NCI-H2171 treated with DMSO at 0.1 percent for 48 hours (cell line): ENCODE results near the gene GLYAT.
"Not testable (repeated sequence)": the region's sequence is repeated elsewhere in the genome, so short reads cannot be mapped to it uniquely, and the experiment has no call there.

Experiments used
- DNase-seq: peaks from one replicate; lab custom pipeline; 2025; lab: John Stamatoyannopoulos, UW

The GLYAT gene

DNA sequence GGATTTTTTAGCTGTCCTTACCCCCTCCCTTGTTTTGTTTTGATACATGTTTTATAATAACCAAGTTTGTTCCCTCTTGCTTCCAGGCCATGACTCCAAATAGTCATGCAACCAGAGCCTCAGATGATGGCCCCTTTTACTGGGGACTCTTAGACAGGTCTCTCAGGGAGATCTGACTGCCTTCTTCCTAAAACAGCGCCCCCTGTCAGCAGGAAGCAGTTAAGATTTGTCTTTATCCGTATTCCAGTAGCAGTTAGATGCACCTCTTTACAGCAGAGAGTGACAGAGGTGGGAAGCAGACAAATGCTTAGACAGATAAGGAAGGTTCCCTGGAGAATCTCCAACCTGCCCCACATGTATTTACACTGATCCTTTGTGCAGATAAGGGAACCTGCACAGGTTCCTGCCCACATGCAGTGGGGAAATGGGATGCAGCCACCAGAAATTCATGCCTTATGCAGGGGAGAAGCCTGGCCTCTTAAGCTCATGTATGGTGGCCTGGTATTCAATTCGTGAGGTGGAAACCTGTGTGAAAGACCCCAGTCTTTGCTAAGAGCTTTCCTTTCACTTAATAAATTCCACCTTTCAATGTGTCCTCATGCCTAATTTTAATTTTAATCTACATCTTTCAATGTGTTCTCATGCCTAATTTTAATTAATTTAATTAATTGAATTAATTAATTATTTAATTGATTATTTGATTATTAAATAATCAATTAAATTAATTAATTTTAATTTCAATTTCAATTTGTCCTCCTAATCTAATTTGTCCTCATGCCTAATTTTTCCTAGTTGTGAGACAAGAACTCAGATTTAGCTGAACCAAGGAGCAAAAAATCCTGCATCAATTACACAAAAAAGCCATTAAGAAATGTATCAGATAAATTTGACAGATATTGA is 11.5 kb upstream of the GLYAT start:
- no peak for DNase-seq

DNA sequence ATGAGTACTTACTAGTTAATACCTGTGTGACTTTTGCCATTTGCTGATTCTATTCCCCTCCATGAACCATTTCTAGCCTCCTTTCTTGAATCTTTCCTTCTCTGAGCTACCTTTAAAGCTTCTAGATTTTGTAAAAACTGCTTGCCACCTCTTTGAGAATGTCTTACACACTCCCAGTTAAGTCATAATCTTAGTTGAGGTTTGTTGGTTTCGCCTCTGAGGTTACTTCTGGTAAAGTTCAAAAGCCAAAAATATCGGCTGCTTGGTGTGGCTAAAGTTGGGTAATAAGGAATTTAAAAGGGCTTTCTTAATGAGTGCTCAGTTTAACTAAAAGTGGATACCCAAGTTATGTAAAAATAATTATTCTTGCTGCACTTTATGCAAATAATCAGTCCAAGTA is 10.4 kb upstream of the GLYAT start:
- no peak for DNase-seq

DNA sequence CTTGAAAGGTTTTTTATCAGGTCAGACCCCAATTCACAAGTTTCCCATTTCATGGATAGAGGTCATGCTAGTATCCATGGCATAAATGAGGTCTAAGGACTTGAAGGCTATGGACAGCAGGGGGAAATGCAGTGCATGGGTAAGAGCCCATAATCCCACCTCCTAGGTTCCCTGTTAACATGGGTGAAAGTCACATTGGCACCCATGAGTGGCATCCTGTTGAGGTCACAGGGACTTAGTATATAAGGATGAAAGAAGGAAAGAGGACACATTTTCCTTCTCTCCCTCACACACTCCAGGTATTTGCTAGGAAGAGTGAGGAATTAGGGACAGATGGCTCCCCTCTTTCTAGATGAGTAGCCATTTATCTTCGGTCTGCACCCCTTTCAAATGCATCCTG is 9.4 kb upstream of the GLYAT start:
- DNase-seq = no peak

DNA sequence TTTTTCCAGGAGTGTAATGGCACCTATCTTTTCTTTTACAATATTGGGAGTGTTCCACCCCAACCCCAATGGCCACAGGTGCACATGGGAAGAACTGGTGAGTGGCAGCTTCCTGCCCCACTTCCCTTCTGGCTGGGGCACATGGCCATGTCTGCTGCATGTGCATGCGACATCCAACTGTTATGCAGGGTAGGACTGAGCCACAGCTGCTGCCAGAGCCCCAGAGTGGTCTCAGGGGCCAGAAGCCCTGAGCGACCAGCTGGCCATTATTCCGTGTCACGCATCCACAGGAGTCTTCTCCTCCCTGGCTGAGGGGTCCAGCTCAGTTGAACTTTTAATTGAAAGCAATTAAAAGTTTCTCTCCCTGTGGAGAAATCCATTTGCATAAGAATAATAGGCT is 8.7 kb upstream of the GLYAT start:
- DNase-seq = no peak

DNA sequence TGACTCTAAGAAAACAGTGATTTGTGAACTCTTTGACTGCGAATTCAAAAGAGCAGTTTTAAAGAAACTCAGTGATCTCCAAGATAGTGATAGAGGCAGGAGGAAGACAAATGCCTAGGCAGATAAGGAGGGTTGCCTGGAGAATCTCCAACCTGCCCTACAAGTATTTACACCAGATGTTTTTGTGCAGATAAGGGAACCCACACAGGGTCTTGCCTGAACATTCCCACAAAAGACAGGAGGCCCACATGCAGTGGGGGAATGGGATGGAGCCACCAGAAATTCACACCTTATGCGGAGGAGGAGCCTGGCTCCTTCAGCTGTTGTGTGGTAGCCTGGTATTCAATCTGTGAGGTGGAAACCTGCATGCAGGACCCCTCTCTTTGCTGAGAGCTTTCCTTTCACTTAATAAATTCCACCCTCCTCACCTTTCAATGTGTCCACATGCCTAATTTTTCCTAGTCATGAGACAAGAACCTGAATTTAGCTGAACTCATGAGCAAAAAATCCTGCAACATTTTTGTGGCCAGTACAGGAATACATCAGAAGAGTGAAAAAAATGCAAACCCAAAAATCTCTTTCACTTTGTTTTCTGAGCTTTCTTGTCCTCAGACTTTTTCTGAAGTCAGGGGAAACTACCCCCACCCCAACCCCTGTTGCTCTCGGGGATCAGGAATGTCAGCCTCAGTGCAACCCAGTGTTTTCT is 8.1 kb upstream of the GLYAT start:
- DNase-seq = no peak

DNA sequence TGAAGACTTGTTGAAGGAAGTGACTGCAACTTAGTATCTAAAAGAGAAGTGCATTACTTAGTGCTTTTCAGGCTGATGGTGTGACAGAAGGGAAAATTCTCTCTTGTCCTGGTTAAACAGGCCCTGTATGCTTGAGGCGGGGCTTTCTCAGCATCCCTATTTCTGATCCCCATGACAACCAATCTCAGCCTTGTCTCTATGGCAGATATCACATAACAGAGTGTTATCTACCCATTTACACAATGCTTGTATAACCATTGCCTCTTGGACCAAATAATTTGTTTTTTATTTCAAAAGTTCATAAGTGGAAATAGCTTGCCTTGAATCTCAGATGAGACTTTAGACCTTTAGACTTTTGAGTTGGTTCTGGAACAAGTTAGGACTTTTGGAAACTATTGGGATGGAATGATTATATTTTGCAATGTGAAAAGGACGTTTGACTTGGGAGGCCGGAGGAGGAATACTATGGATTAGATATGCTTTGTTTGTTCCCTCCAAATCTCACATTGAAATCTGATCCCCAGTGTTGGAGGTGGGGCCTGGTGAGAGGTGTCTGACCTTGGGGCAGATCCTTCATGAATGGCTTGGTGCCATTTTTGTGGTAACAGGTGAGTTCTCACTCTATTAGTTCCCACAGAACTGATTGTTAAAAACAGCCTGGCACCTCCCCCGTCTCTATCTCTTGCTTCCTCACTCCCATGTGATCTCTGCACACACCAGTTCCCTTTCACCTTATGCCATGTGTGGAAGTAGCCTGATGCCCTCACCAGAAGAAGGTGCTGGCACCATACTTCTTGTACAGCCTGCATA is 3.1 kb upstream of the GLYAT start:
- no peak for DNase-seq

DNA sequence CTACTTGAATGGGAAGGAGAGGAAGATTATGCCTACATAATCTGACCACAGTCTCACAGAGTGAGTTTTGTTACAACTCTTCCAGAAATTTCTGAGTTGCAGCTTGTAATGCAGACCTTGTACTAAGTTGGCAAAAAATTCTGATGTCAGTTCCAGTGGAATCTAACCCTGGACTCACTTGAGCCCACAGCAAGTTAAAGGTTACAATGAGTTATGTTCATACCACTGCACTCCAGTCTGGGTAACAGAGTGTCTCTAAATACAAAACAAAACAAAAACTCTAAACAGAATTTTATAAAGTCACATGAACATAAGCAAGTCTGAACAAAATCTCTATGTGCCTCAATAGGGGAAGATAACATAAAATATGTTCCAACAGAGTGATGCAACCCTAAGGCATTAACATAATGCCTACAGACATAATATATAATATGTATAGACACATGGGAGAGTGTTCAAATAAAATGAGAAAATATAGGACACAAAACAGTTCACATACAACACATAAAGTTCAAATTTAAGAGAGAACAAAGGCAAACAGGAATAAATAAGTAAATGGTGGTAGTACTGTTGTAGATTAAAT is 1.1 kb downstream of the GLYAT start:
- DNase-seq = no peak

DNA sequence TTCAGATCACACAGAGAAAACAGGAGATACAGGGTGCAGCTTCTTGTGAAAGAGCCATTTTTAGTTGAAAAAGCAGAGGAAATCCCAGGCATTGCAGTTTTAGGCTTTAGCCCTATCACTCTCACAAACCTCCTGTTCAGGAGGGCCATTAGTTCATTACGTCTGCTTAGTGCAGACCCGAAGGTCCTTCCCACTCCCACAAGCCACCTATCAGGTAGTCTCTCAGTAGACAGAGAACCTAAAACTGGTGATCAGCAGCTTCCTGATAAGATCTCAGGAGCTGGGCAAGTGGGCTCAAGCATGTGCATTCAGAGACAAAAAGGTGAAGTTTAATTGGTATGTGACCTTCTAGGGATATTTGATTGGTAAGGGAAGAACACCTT is 4.3 kb downstream of the GLYAT start:
- no peak for DNase-seq

DNA sequence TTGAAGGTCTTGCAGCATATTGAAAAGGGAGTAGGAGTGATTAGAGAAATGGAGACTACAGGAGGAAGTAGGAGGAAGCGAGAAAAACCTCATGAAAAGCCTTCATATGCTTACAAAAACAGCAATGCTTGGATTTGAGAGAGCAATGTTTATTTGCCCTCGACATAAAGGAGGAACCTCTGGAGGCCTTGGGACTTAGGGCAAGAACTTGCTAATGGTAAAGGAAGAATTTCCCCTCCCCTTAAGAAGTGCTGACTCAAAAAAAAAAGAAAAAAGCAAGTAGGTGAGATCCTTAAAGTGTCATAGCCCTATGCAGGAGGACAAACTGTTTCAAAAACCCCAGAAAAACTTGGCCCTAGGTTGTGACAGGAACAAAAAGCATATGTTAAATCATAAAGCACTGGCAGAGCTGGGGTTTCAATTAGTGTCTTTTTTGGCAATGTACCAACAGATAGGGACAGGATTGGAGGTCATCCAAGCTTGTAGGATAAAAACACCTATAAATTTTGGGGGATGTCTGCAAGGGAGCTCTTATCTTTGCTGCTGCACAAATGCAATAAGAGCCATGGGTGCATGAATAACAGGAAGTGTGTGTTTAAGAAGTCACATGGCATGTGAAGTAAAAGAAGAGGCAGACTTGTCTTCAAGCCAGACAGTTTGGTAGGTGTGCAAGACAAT is 4.9 kb downstream of the GLYAT start:
- DNase-seq = no peak

DNA sequence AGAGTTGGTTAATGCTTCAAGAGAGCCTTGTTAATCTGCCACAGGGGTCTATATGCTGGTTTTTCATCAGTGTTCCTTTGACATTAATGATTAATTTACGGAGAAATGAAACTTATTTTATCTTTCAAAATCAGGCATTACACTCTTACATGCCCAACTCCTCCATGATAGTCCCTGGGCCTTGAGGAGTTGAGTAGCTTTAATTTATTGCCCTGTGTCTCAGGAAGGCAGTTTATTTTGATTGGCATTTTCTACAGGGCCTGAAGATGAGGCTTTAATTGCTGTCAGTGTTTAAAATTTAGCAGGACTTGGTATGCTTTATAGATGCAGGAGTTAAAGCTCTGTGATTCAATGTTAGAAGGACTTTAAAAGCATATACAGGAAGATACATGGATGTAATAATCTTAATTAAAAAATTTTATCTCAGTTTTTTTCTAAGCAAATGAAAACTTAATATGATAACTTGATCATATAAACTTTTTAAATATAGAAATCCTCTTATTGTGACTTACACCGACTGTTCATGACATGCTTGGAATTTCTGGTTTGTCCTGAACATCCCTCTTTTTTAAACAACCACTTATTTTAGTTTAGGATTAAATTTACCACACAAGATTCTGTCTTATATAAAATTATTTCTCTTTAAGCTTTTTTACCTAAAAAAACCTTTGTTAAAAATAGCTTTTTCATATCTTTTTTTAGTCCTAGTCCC is 12.2 kb downstream of the GLYAT start:
- no peak for DNase-seq

DNA sequence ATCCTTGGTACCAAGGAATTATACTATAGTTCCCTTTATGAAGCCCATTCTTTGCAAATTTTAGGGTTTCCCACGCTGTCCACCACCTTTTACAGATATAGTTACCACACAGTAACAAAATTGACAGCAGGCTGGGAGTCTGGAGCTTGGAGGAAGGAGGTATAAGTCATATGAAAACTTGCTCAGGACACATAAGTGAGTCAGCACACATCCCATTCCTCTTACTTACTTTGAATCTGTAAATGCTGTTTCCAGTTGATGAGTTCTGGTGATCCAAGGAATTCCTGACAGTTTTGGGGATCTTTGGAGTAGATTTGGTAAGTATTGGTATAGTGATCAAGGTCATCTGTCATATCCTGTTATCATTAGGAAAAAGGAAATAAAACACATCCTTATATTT is 19.2 kb downstream of the GLYAT start:
- no peak for DNase-seq

DNA sequence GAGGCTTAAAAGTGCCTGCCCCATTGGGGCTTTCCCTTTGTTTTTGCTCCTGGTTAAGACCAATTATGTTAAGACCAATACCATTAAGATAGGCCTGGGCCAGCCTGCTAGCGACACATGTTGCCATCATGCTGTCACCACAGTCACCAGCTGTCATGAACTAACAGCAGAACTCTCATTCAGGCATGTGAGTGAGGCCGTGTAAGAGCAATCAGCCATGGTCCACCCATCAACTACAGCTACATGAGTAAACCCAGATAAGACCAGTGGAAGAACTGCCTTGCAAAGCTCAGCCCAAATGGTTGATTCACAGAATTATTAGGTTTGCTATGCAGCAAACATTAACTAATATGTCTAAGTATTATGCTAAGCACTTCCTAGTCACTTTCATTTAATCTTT is 19.9 kb downstream of the GLYAT start:
- DNase-seq = no peak

DNA sequence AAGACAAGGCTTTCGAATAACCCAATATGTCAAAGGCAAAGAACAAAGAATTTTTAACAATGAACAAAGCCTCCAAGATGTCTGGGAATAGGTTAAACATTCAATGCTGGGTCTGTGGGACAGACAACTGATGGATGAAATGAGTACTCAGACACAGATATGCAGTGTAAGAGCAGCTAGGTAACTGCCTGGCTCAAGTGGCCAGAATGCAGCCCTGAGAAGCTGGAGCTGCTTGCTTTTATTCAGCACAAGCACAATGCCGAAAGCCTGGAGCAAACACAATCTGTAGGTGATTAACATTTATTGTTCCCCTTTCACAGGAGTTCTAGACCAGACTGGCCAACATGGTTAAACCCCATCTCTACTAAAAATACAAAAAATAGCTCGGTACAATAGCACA is 24.0 kb downstream of the GLYAT start:
- no peak for DNase-seq

DNA sequence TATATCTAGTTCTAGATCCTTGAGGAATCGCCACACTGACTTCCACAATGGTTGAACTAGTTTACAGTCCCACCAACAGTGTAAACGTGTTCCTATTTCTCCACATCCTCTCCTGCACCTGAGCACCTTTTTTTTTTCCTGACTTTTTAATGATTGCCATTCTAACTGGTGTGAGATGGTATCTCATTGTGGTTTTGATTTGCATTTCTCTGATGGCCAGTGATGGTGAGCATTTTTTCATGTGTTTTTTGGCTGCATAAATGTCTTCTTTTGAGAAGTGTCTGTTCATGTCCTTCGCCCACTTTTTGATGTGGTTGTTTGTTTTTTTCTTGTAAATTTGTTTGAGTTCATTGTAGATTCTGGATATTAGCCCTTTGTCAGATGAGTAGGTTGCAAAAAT is 34.9 kb downstream of the GLYAT start:
- DNase-seq = not testable (repeated sequence)

DNA sequence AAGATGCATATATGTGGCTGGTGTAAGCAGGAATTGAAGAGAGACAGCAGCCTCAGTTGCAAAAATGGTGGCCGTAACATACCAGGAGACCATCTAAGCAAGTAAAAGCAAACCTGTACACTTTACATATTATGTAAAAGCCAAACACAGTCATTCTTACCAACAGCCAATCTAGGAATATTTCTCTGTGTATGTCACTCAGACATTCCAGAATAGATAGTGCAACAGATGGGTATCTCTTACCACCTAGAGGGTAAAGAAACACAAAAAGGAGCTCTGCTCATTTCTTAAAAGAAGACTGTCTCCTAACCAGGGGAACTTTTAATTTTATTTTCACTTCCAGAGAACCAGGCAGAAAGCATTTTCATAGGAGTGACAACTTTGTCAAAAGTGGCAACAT is 38.7 kb downstream of the GLYAT start:
- DNase-seq = no peak

DNA sequence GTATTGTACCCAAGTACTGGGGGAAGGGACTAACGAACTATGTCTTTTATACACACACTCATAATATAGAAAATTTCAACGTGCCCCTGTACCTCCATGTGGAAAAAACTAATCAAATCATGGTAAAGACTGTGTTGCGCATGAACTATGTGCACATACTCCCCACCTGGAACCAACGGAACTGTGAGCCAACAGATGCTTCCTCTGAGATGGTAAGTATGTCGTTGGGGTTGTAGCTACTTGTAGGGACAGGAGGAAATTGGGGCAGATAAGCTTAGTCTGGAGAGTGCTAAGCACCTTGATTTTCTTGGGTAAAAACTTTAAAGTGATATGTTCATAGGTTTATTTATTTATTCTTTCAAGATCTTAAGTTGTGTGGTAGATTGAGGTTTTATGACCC is 40.1 kb downstream of the GLYAT start:
- DNase-seq = no peak

DNA sequence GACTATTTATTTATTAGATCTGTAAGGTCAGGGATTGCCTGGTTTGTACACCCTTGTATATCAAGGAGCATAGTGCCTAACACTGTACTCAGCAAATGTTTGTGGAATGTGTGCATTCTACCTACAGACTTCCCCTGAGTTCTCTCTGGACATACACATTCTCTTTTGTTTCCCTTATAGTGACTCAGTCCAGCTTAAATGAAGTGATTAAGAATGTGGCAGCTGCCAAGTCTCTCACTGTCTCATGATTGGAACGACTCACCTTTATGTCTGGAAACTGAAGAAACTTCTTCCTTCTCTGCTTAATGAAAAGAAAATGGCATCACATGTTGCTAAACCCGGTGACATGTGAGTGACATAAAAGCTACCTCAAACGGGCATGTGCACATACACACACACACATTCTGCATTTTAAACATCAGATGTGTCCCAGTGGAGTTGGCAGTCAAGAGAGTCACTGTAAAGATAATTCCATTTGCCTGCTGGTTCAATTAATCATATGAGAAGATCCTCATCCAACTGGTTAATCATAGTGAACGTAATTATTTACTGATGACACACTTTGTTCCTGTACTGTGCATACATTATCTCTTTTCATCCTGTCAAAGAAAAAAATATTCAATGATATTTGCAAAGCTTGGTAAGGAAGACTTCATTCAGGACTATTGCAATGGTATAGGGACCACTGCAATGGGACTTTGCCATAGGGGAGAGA is 42.8 kb downstream of the GLYAT start:
- DNase-seq = no peak

DNA sequence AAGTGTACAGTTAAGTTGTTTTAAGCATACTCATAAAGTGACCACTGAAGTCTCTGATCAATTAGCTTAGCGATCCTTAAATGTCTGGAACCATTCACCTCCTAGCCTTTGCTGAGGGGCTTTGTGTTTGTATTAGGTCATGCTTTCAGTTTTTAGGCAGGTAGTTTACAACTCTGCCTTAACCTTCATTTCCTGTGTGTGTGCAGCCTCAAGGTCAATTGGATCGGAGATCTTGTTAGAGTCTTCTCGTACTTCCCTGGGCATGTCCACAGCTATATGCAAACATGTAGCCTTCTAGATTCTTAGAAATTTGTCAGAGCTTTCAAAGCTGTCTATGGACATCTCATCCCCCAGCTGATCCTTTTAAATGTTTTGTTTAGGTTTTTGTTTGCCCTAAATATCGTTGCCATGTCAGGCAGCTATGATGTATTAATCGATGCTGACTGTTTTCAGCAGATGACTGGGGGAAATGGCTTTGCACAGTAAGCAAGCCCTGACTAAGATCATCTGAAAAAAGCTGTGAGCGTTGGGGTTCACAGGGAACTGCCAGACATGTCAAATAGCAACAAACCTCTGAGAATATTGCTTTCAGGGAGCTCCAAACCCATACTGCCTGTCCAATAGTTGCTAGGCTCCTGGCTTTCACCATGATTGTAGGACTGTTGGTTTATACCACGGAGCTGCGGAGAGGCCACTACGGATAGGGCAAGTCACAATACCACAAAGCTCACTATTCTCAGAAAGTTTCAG is 45.6 kb downstream of the GLYAT start:
- no peak for DNase-seq

DNA sequence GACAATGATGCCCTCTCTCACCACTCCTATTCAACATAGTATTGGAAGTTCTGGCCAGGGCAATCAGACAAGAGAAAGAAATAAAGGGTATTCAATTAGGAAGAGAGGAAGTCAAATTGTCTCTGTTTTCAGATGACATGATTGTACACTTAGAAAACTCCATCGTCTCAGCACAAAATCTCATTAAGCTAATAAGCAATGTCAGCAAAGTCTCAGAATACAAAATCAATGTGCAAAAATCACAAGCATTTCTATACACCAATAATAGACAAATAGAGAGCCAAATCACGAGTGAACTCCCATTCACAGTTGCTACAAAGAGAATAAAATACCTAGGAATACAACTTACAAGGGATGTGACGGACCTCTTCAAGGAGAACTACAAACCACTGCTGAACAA is 49.1 kb downstream of the GLYAT start:
- DNase-seq = not testable (repeated sequence)

DNA sequence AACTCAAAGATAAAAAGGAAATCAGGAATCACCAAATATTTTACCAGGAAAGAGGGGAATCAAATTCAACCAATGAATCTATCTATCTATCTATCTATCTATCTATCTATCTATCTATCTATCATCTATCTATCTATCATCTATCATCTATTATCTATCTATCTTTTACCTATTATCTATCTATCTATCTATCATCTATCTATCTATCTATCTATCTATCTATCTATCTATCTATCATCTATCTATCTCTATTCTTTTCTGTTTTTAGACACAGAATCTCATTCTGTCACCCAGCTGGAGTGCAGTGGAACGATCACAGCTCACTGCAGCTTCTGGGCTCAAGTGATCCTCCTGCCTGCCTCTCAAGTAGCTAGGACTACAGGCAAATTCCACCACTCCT is 54.2 kb downstream of the GLYAT start:
- DNase-seq = not testable (repeated sequence)
